Midbrain (tissue), 1 donor: Measurements from ENCODE around the gene TTC7B.

Experiments
- DNase-seq: peaks from one replicate; lab custom pipeline; 2025; lab: John Stamatoyannopoulos, UW

Gene TTC7B

GRCh38 chr14:90740946-90741681 is 75.1 kb downstream of the TTC7B start:
- DNase-seq = no peak

DNA sequence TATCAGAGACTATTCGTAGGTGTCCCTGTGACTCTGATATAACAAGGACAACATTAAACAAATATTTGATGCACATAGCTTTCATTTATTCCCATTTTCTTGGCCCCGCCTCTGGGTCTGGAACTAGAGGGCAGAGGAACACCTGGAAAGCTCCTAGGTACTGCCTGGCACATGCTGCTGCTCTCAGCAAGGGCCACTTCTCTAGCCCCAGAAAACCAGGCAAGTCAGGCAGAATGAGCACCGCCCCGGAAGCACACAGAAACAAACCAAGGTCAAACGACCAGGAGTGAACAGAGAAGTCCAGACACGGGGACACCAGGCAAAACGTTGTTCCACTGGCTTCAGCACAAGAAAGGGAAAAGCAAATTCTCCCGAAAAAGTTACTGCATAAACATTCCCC is 76.1 kb downstream of the TTC7B start:
- no peak for DNase-seq

- no peak for DNase-seq
These were observed 76.7 kb downstream of the TTC7B start for GRCh38 chr14:90739318-90740068.

DNA sequence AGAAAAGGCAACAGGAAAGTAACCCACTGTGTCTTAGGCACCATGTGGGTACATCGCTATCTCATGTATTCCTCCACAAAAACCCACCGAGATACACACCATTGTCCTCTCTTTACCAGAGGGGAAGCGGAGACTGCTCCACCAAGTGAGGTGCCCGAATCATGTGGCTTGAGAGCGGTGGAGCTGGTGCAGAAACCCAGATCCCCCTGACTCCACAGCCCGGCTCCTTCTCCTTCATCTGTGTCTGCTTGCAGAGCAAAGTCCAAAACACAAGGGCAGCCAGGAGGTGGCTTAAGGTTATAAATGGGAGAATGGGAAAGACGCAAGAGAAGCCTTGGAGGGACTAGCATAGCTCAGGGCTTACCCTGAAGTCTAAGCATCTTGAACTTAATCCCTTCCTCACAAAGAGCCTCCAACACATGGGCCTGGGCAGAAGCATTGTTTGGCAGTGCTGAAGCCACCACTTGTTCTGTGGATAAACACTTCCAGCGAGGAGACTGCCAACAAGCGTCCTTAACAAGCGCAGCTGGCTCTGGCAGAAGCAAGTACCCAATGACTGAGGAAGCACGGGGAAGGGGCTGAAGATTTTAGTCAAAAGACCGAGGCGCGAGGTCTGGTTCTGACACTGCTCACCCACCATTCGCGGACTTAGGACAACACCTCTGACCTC is 83.0 kb downstream of the TTC7B start:
- DNase-seq = peak; percentile 79

GRCh38 chr14:90732718-90733117 is 83.5 kb downstream of the TTC7B start:
- peak; percentile 46 for DNase-seq

- no peak for DNase-seq
These were observed 84.1 kb downstream of the TTC7B start for GRCh38 chr14:90732139-90732538.

DNA sequence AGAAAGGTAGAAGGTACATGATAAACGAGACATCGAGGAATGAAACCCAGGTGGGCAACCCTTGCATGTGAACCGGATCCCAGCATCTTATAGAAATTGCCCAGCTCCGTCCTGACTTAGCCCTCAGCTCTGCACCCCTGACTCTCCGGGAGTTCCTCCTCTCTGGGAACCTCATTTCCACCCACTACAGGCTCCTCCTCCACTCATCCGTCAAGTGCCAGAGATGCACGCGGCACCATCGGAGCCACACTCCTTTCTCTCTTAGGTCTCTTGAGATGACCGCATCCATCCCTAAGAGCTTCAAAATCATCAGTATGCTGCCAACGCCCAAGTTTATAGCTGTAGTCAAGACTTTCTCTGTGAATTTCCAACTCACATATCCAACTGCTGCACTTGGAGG is 84.7 kb downstream of the TTC7B start:
- DNase-seq = no peak

GRCh38 chr14:90730206-90730766 is 85.9 kb downstream of the TTC7B start:
- DNase-seq = no peak

GRCh38 chr14:90728951-90729350 is 87.3 kb downstream of the TTC7B start:
- peak; percentile 20 for DNase-seq

DNA sequence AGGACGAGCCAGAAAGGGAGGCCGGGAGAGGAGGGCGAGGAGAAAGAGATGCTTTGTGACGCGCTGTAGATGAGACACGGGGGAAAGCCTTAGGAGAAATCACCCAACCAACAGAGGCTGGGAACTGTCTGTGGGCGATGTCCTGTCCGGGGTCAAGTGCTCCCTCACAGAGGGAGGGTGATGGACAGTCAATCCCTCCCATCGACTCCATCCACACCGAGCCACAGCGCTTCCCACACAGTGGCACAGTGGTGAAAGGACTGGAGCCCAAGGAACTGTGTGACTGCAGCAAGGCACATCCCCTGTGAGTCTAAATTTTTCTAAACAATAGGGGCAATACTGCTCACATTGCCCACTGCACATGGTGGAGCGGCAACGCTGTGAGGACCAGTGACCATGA is 89.1 kb downstream of the TTC7B start:
- peak; percentile 55 for DNase-seq

GRCh38 chr14:90726656-90727055 is 89.6 kb downstream of the TTC7B start:
- peak; percentile 65 for DNase-seq

DNA sequence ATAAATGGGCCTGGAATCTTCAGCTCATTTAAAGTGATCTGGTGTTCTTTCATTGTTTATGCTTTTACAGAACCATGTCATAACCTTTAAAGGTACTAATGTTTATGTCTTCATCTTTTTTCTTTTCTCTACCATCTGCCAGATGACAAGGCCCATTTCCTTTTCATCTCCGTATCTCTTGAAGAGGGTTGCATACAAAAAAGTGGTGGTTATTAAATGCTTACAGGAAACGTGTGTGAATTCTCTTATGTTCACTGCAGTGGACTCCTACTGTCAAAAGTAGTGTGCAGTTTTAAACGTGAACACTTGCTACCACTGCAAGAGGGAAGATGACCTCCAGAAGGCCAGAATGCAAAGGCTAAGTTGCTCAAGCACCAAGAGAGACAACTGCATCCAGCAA is 91.4 kb downstream of the TTC7B start:
- DNase-seq = no peak

DNA sequence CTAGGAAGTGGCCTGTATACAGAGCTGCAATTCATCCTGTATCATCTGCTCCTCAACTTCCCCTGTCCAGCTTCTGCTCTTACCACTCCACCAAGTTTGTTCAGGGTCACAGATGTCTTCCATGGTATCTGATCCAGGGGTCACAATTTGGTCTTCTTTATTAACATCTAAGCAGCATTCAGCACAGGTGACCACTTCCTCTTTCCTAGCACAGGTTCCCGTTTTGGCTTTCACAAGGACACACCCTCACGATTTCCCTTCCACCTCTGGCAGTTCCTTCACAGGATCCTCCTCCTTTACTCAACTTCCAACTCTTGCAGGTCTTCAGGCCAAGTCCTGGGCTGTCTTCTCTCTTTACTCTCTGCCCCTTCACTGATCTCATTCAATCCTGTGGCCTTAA is 93.6 kb downstream of the TTC7B start:
- no peak for DNase-seq

DNA sequence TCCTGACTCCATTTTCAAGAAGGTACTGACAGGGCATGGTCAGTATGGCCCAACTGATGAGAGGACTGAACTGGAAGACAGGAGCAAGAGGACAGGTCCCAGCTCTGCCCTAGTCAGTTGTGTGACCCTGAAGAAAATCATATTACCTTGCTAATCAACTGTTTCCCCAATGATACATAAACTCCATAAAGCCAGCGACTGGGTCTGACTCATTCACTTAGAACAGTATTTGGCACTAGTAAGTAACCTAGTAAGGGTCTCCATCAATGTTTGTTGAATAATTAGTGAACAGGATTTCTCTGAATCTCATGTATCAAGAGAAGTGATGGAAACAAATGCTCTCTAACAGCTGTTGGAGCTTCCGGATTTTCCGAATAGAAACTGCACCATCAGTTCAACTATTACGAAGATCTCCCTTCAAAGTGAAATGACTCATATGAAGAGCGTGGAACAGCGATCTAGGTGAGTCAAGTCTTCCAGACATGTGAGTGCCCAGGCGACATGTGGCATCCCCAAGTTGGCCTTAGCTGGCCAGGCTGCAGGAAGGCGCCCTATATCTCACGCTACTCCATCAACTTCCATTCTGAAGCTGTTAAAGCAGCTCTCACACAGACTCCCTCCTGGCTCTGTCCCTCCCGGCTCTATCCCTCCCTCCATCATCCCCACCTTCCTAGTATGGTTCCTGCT is 94.5 kb downstream of the TTC7B start:
- DNase-seq = no peak

GRCh38 chr14:90720832-90721231 is 95.4 kb downstream of the TTC7B start:
- DNase-seq = no peak

GRCh38 chr14:90720336-90720735 is 95.9 kb downstream of the TTC7B start:
- peak; percentile 45 for DNase-seq

GRCh38 chr14:90717916-90718315 is 98.3 kb downstream of the TTC7B start:
- DNase-seq = no peak

- DNase-seq = no peak
These were observed 100.2 kb downstream of the TTC7B start for GRCh38 chr14:90715993-90716392.

DNA sequence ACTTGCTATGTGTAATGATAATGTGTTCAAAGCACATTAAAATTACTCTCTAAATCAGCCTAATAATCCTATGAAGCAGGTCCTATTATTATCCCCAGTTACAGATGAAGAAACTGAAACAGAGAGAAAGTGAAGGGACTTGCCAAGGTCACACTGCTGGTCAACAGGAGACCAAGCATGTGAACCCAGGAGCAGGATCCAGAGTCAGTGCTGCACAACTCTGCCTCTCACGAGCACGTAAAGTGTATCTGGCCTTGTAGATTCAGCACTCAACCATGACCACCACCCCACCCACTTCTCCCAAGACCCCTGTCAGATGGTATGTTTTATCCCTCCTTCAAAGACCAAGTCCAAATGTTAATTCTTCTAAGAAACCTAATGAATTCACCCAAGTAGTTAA is 100.7 kb downstream of the TTC7B start:
- no peak for DNase-seq

GRCh38 chr14:90714811-90715210 is 101.4 kb downstream of the TTC7B start:
- no peak for DNase-seq

DNA sequence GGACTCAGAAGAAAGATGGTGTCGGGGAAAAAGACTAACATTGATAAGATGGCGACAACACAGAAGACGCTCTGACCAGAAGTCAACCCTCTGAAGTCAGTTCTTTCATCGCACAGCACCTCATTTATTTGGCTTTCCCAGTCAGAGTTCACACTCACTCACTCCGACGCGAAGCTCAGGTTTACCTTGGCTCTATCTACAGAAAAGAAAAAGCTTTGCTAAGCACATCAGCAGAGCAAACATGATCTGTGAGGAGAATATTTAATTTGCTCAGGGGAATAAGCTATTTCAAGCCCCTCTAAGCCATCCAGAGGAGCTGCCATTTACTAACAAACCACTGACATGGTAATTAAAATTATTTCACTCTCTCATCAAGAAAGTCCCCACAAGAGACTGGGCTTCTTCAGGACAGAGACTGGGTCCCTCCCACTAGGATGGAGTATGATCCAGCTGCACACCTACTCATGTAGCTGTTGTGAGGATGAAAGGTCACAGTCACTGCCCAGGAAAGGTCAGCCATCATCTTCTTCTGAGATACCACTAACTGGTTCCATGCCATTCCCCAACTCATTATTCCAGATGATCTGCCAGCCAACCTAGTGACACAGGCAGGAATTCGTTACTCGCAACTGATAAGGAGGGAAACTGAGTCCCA is 111.4 kb downstream of the TTC7B start:
- DNase-seq = no peak
